H9 (cell line): ENCODE measurements around the gene USP8. TPM values are rescaled to one million over a fixed set of nuclear protein-coding genes. Genes with fewer than 3 reads are reported as not detected.

ENCODE experiments used
- DNase-seq: peaks from one replicate; pipeline ENCODE4 v3.0.0-alpha.2; 2017
- H2AFZ ChIP-seq: one replicate; pipeline ENCODE4 v1.6.1; 2013; ENCODE audit warnings: mild to moderate bottlenecking, low read length, control low read depth, moderate library complexity
- H2AK5ac ChIP-seq: 2 replicates; pipeline ENCODE4 v1.6.1; 2013; ENCODE audit warnings: low read length, control low read depth, mixed read lengths; ENCODE audit not compliant: insufficient read length
- H2BK120ac ChIP-seq: one replicate; pipeline ENCODE4 v1.6.1; 2013; ENCODE audit warnings: low read depth, mild to moderate bottlenecking, low read length, control low read depth, inconsistent platforms; ENCODE audit not compliant: poor library complexity, severe bottlenecking
- H2BK12ac ChIP-seq: 2 replicates; pipeline ENCODE4 v1.6.1; 2013; ENCODE audit warnings: low read length, control low read depth, mixed read lengths, low read depth; ENCODE audit not compliant: insufficient read length
- H2BK15ac ChIP-seq: 2 replicates; pipeline ENCODE4 v1.6.1; 2013; ENCODE audit warnings: low read depth, low read length, control low read depth
- H2BK20ac ChIP-seq: one replicate; pipeline ENCODE4 v1.6.1; 2013; ENCODE audit warnings: low read depth, mild to moderate bottlenecking, low read length, control low read depth, inconsistent platforms; ENCODE audit not compliant: poor library complexity, severe bottlenecking
- H2BK5ac ChIP-seq: 2 replicates; pipeline ENCODE4 v1.6.1; 2013; ENCODE audit warnings: low read length, control low read depth, mixed read lengths; ENCODE audit not compliant: insufficient read length
- H3K14ac ChIP-seq: 2 replicates; pipeline ENCODE4 v1.6.1; 2013; ENCODE audit warnings: low read length, control low read depth; ENCODE audit not compliant: insufficient read depth
- H3K18ac ChIP-seq: 2 replicates; pipeline ENCODE4 v1.6.1; 2013; ENCODE audit warnings: low read depth, mild to moderate bottlenecking, mixed read lengths, low read length, control low read depth; ENCODE audit not compliant: insufficient read length
- H3K23ac ChIP-seq: 2 replicates; pipeline ENCODE4 v1.6.1; 2013; ENCODE audit warnings: low read length, control low read depth, mixed read lengths, low read depth; ENCODE audit not compliant: insufficient read length
- H3K23me2 ChIP-seq: 2 replicates; pipeline ENCODE4 v1.6.1; 2013; ENCODE audit warnings: low read depth, mild to moderate bottlenecking, mixed read lengths, low read length, control low read depth; ENCODE audit not compliant: insufficient read length, poor library complexity, severe bottlenecking
- H3K27ac ChIP-seq: 2 replicates; pipeline ENCODE4 v1.5.1; 2013; ENCODE audit warnings: low read length, control low read depth, mixed read lengths, low read depth; ENCODE audit not compliant: insufficient read length
- H3K27me3 ChIP-seq: 2 replicates; pipeline ENCODE4 v1.6.1; 2013; ENCODE audit warnings: low read length, control low read depth, inconsistent platforms; ENCODE audit not compliant: insufficient read depth
- H3K4ac ChIP-seq: 2 replicates; pipeline ENCODE4 v1.6.1; 2013; ENCODE audit warnings: low read depth, mild to moderate bottlenecking, control low read depth, inconsistent platforms, low read length, moderate library complexity
- H3K4me1 ChIP-seq: 2 replicates; pipeline ENCODE4 v1.6.1; 2013; ENCODE audit warnings: low read length, control low read depth, inconsistent platforms; ENCODE audit not compliant: insufficient read depth
- H3K4me2 ChIP-seq: 2 replicates; pipeline ENCODE4 v1.6.1; 2013; ENCODE audit warnings: low read length, control low read depth, mixed read lengths; ENCODE audit not compliant: insufficient read length, insufficient read depth
- H3K56ac ChIP-seq: 2 replicates; pipeline ENCODE4 v1.6.1; 2013; ENCODE audit warnings: low read depth, mild to moderate bottlenecking, mixed read lengths, low read length, control low read depth; ENCODE audit not compliant: insufficient read length
- H3K79me1 ChIP-seq: 2 replicates; pipeline ENCODE4 v1.6.1; 2013; ENCODE audit warnings: low read depth, mild to moderate bottlenecking, moderate library complexity, low read length, control low read depth, inconsistent platforms; ENCODE audit not compliant: insufficient read depth, poor library complexity, severe bottlenecking
- H3K79me2 ChIP-seq: 2 replicates; pipeline ENCODE4 v1.6.1; 2013; ENCODE audit warnings: low read length, control low read depth, inconsistent platforms; ENCODE audit not compliant: insufficient read depth
- H3K9ac ChIP-seq: 2 replicates; pipeline ENCODE4 v1.6.1; 2013; ENCODE audit warnings: low read length, control low read depth, mixed read lengths; ENCODE audit not compliant: insufficient read length; ENCODE audit errors: extremely low read depth
- H3K9me3 ChIP-seq: one replicate; pipeline ENCODE4 v1.6.1; 2013; ENCODE audit warnings: low read depth, low read length, inconsistent platforms; ENCODE audit not compliant: control insufficient read depth
- H3T11ph ChIP-seq: one replicate; pipeline ENCODE4 v1.6.1; 2013; ENCODE audit warnings: mild to moderate bottlenecking, low read length, control low read depth, inconsistent platforms
- H4K20me1 ChIP-seq: one replicate; pipeline ENCODE4 v1.6.1; 2013; ENCODE audit not compliant: control insufficient read depth, insufficient read length, insufficient read depth
- H4K5ac ChIP-seq: 2 replicates; pipeline ENCODE4 v1.6.1; 2013; ENCODE audit warnings: low read depth, mild to moderate bottlenecking, mixed read lengths, low read length, control low read depth; ENCODE audit not compliant: insufficient read length
- H4K8ac ChIP-seq: replicated peaks from 2 replicates; pipeline ENCODE4 v1.6.1; 2013; ENCODE audit warnings: low read length, control low read depth, mixed read lengths, low read depth; ENCODE audit not compliant: insufficient read length
- H4K91ac ChIP-seq: 2 replicates; pipeline ENCODE4 v1.6.1; 2013; ENCODE audit warnings: low read depth, mild to moderate bottlenecking, moderate library complexity, mixed read lengths, low read length, control low read depth; ENCODE audit not compliant: insufficient read length
- H3K27ac Mint-ChIP-seq, 3 experiments: 2 replicates in 2 of 3; 3 replicates in 1 of 3; pipeline ENCODE4 v1.8.0; 2020 to 2021; ENCODE audit warnings: mixed read lengths in 3 of 3, mild to moderate bottlenecking in 1 of 3, moderate library complexity in 1 of 3
- H3K27me3 Mint-ChIP-seq: 2 replicates; pipeline ENCODE4 v1.8.0; 2021; ENCODE audit warnings: low read depth, mild to moderate bottlenecking, moderate library complexity, mixed read lengths
- H3K36me3 Mint-ChIP-seq, 3 experiments: 2 replicates in 2 of 3; 3 replicates in 1 of 3; pipeline ENCODE4 v1.8.0; 2020 to 2021; ENCODE audit warnings: low read depth in 3 of 3, mixed read lengths in 3 of 3; ENCODE audit not compliant: insufficient read depth in 1 of 3
- H3K4me1 Mint-ChIP-seq, 2 experiments: 2 replicates each; pipeline ENCODE4 v1.8.0; 2020; ENCODE audit warnings: mixed read lengths in 2 of 2
- H3K4me3 Mint-ChIP-seq, 2 experiments: 2 replicates in 1 of 2; 3 replicates in 1 of 2; pipeline ENCODE4 v1.8.0; 2020 to 2021; ENCODE audit warnings: mild to moderate bottlenecking in 2 of 2, mixed read lengths in 2 of 2, moderate library complexity in 1 of 2
- H3K9me3 Mint-ChIP-seq, 2 experiments: 2 replicates in 1 of 2; 3 replicates in 1 of 2; pipeline ENCODE4 v1.8.0; 2020; ENCODE audit warnings: mild to moderate bottlenecking in 2 of 2, mixed read lengths in 2 of 2, moderate library complexity in 1 of 2
- CTCF ChIP-seq: fragments of 200-600 bp; sonication (generic); conservative IDR thresholded peaks from 3 replicates; pipeline ENCODE4 v1.8.0; 2021; ENCODE audit warnings: antibody characterized with exemption, mild to moderate bottlenecking
- WGBS: extraction: QIAGEN DNeasy Blood & Tissue Kit; methylation state at CpG from one replicate; pipeline ENCODE4 v1.1.7; 2013; ENCODE audit warnings: missing lambda C conversion rate, low lambda C conversion rate, mixed read lengths; ENCODE audit not compliant: insufficient read length; ENCODE audit errors: extremely low coverage; 5-methylcytosine and 5-hydroxymethylcytosine counted together
- total RNA-seq: library from RNA; stranded (reverse); gene quantifications from 2 replicates; pipeline ENCODE4 v1.2.1, GENCODE V29; 2021

Gene USP8
- total RNA-seq, 1 experiment from 2014 or later: 67.1 TPM

GRCh38 chr15:50414624-50415023 lies 9.6 kb upstream of the USP8 start:
- Histone ChIP-seq H3K23me2 (no peaks in the 10 kb centered on the region), H2BK120ac (no peak overlapping the region), H3K18ac (no peak overlapping the region), H3K9me3 (no peaks in the 10 kb centered on the region), H2BK15ac (no peak overlapping the region), H2BK5ac (no peak overlapping the region), H3K79me1 (no peaks in the 10 kb centered on the region), H3K9ac (no peak overlapping the region), H4K20me1 (no peaks in the 10 kb centered on the region), H2AK5ac (no peak overlapping the region), H3K4ac (no peak overlapping the region), H2BK20ac (no peak overlapping the region), H3K27me3 (no peaks in the 10 kb centered on the region), H2BK12ac (no peak overlapping the region), H4K91ac (no peak overlapping the region), H3K79me2 (no peaks in the 10 kb centered on the region), H3K23ac (no peak overlapping the region), H3K4me1 (no peaks in the 10 kb centered on the region), H3T11ph (no peak overlapping the region), H3K14ac (no peak overlapping the region), H4K5ac (no peak overlapping the region), H3K27ac (no peak overlapping the region), H2AFZ (no peak overlapping the region), H4K8ac (no peak overlapping the region), H3K56ac (no peak overlapping the region), H3K4me2 (no peak overlapping the region)
- H3K27me3 Mint-ChIP-seq: no peaks in the 10 kb centered on the region
- no peak overlapping the region for H3K4me3 Mint-ChIP-seq
- peaks cover 0 to 3% of the 10 kb centered on the region in 2 experiments; a peak in 1 of 4 replicates for H3K4me1 Mint-ChIP-seq
- H3K36me3 Mint-ChIP-seq: no peaks in the 10 kb centered on the region
- WGBS: no CpG with 5 or more reads among the region's 2 CpGs
- no peak for DNase-seq
- no peak for TF ChIP-seq CTCF
- H3K27ac Mint-ChIP-seq: no peak overlapping the region
- H3K9me3 Mint-ChIP-seq: no peaks in the 10 kb centered on the region
